HG03460 (cell line): ENCODE data around the gene GPR42.

Source experiments
- ATAC-seq: cut with Tn5 transposase; IDR thresholded peaks from one replicate; pipeline ENCODE4 v1.9.1; 2021; ENCODE audit not compliant: unreplicated experiment

GPR42 gene

GRCh38 chr19:35417713-35418534 lies 47.1 kb downstream of the GPR42 start:
- no peak for ATAC-seq

GRCh38 chr19:35419046-35419445 lies 48.2 kb downstream of the GPR42 start:
- no peak for ATAC-seq

DNA sequence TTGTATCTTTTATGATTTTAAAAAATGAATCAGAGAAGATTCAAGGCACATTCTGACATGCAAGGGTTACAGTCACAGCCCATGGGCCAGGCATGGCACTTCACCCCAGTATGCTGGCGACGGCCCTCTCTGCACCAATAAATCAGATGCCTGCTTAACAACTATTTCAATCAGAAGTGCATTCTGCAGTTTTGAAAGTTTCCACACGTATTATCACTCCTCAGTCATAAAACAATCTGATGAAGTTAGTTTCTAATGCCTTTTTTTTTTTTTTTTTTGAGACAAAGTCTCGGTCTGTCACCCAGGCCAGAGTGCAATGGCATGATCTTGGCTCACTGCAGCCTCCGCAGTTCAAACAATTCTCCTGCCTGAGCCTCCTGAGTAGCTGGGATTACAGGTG lies 48.9 kb downstream of the GPR42 start:
- no peak for ATAC-seq

GRCh38 chr19:35421362-35421761 lies 50.5 kb downstream of the GPR42 start:
- no peak for ATAC-seq
